ENCODE data around the gene XAF1. TPM values are rescaled to one million over a fixed set of nuclear protein-coding genes. Genes with fewer than 3 reads are reported as not detected.

The XAF1 gene
- total RNA-seq, 1 donor from 2014 or later = 18.6 TPM

DNA sequence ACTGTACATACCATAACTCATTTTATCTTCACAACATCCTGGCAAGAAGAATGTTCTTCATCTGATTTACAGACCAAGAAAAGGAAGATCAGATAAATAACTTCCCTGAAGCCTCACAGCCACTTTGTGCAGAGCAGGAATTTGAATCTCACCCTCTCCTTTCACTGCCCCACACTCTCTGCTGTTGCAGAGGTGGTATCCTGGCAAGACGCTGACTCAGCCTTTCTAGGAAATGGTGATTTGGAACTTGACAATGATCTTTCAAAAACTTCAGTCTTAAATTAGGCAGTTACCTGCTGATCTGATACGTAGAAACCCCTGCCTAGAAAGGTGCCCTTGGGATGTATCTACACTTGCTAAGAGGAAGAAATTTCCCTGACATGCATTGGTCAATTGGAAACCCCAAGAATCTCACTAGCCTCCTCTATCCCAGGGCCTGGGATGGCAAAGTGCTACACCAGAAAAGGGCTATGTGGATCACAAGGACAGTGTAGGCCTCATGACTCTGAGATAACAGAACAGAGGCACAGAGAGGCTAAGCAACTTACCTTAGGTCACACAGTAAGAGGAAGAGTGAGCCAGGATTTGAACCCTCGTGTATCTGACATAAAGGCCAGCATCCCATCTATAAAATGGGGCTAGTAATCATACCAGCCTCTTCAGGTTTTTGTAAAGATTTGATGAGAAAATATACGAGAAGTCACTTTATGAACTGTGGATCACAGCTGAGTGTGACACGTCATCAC lies 38.1 kb downstream of the XAF1 start:
- Histone ChIP-seq H3K36me3 (no peaks in the 10 kb centered on the region), H3K4me1 (no peaks in the 10 kb centered on the region), H3K4me3 (no peak overlapping the region), H3K27me3 (ENCODE audit: low read depth) (peaks cover 63% of the 10 kb centered on the region), H3K27ac (replicated peaks) (no peak overlapping the region), H3K9me3 (replicated peaks) (no peaks in the 10 kb centered on the region)
- intact Hi-C loops (cut with micrococcal nuclease) = no loop called here
- TF ChIP-seq, protein P1, sequence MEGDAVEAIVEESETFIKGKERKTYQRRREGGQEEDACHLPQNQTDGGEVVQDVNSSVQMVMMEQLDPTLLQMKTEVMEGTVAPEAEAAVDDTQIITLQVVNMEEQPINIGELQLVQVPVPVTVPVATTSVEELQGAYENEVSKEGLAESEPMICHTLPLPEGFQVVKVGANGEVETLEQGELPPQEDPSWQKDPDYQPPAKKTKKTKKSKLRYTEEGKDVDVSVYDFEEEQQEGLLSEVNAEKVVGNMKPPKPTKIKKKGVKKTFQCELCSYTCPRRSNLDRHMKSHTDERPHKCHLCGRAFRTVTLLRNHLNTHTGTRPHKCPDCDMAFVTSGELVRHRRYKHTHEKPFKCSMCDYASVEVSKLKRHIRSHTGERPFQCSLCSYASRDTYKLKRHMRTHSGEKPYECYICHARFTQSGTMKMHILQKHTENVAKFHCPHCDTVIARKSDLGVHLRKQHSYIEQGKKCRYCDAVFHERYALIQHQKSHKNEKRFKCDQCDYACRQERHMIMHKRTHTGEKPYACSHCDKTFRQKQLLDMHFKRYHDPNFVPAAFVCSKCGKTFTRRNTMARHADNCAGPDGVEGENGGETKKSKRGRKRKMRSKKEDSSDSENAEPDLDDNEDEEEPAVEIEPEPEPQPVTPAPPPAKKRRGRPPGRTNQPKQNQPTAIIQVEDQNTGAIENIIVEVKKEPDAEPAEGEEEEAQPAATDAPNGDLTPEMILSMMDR (IDR thresholded peaks at IDR 0.05; ENCODE audit: borderline replicate concordance) = no peak
- DNase-seq = no peak

DNA sequence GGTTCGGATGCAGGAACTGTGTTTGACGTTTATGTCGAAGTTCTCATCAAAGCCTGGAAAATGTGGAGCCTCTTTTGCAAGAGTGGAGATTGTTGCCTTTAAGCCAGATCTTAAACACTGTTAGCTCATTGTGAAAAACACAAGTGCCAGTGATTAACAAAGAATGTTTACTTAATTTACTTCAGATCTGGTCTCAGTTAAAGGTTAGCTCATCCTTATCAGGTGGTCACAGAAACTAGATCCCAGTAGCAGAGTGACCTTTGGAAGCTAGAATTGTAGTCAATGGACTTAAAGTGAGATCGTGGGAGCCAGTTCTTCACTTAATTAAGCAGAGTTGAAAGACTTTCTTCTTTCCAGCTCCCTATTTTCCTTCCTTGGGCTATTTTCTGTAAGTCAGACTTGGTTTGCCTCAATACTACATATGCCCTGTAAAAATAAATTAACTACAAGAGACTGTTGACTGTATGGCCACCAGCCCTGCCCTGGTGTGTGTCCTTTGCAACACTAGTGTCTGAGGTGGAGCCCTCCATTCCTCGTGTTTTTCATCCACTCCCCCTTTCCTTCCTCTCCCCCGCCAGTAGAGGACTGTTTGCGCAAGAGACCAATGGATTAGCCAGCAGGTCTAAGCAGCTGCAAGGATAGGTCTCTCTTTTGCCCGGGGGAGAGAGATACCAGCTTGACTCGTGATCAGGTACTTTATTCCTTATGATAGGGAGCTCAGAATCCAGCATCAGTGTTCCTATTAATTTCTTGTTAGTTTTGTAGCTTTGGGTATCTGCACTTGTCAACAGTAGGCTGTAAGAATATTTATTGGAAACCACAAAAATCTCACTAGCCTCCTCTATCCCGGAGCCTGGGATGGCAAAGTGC lies 40.4 kb downstream of the XAF1 start:
- intact Hi-C loops (cut with micrococcal nuclease) = no loop called here
- Histone ChIP-seq H3K36me3 (no peaks in the 10 kb centered on the region), H3K4me1 (no peaks in the 10 kb centered on the region), H3K4me3 (no peak overlapping the region), H3K27me3 (ENCODE audit: low read depth) (peaks cover 56% of the 10 kb centered on the region), H3K9me3 (replicated peaks) (no peaks in the 10 kb centered on the region), H3K27ac (replicated peaks) (no peak overlapping the region)
- no peak for DNase-seq
- TF ChIP-seq, protein P1 (IDR thresholded peaks at IDR 0.05; ENCODE audit: borderline replicate concordance) = no peak

DNA sequence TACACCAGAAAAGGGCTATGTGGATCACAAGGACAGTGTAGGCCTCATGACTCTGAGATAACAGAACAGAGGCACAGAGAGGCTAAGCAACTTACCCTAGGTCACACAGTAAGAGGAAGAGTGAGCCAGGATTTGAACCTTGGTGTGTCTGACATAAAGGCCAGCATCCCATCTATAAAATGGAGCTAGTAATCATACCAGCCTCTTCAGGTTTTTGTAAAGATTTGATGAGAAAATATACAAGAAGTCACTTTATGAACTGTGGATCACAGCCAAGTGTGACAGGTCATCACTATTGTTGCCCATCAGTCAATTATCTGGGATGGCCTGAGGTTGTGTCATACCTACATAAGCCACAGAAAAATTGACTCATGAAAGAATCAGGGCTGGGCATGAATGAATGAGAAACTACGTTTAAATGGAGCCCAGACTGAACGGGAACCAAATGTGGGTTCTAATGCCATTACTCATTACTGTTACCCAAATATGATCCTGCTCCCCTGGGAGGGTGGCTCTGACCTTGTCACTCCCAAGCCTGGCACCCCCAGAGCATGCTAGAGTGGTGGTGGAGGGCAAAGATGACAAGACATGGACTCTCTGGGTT lies 41.1 kb downstream of the XAF1 start:
- Histone ChIP-seq H3K27ac (replicated peaks) (no peak overlapping the region), H3K36me3 (no peaks in the 10 kb centered on the region), H3K9me3 (replicated peaks) (no peaks in the 10 kb centered on the region), H3K27me3 (ENCODE audit: low read depth) (peaks cover 48% of the 10 kb centered on the region), H3K4me1 (no peaks in the 10 kb centered on the region), H3K4me3 (no peak overlapping the region)
- TF ChIP-seq, protein P1 (IDR thresholded peaks at IDR 0.05; ENCODE audit: borderline replicate concordance) = no peak
- DNase-seq = no peak
- intact Hi-C loops (cut with micrococcal nuclease) = no loop called here

DNA sequence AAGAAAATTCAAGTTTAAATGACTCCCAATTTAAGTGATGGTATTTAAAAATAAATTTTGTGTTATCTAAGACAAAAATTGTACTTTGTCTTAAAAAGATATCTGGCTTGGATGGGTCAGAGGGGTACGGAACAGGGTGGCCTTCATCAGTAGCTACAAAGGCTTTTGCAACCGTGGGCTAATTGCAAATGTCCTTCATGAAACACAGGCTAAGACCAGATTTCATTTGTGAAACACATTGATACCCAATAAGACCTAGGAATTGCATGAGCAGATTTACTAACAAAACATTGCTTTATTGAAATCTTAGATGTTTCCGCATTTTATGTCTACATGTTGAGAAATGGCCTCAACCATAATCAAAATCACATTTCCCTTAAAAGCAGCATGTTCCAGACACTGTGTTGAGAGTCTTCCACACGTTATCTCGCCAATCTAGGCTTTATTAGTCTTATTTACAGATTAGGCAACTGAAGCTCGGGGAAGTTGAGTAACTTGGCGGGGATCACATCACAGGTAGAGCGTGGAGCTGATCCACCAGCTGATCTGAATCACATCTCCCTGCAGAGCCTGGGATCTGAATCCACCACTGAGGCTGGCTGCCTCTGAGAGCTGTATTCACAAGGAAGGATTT lies 42.0 kb downstream of the XAF1 start:
- no peak for DNase-seq

More for the DNA sequence above, 42.0 kb downstream of the XAF1 start:
- intact Hi-C loops (cut with micrococcal nuclease) = no loop called here
- Histone ChIP-seq H3K27ac (replicated peaks) (no peak overlapping the region), H3K36me3 (no peaks in the 10 kb centered on the region), H3K4me3 (no peak overlapping the region), H3K4me1 (no peaks in the 10 kb centered on the region), H3K9me3 (replicated peaks) (no peaks in the 10 kb centered on the region), H3K27me3 (ENCODE audit: low read depth) (peaks cover 41% of the 10 kb centered on the region)
- TF ChIP-seq, protein P1 (IDR thresholded peaks at IDR 0.05; ENCODE audit: borderline replicate concordance) = no peak
